Neural progenitor cell (in vitro differentiated cells): ENCODE data around the gene OR10A2. TPM values are rescaled to one million over a fixed set of nuclear protein-coding genes. Genes with fewer than 3 reads are reported as not detected.

Source experiments
- DNase-seq: peaks from one replicate; pipeline ENCODE4 v3.0.0-alpha.2; 2016; ENCODE audit warnings: low spot score
- H2AFZ ChIP-seq: fragments of 200-600 bp; sonication (generic); replicated peaks from 2 replicates; pipeline ENCODE4 v1.6.1; 2016; ENCODE audit warnings: antibody characterized with exemption
- H3F3A ChIP-seq: fragments of 200-600 bp; sonication (generic); 2 replicates; pipeline ENCODE4 v1.6.1; 2016; ENCODE audit warnings: antibody characterized with exemption, low read depth
- H3K27ac ChIP-seq: fragments of 200-600 bp; sonication (generic); 2 replicates; pipeline ENCODE4 v1.5.1; 2016; ENCODE audit warnings: mild to moderate bottlenecking
- H3K27me3 ChIP-seq: fragments of 200-600 bp; sonication (generic); 2 replicates; pipeline ENCODE4 v1.6.1; 2016; ENCODE audit warnings: mild to moderate bottlenecking, moderate library complexity
- H3K36me3 ChIP-seq: fragments of 200-600 bp; sonication (generic); 2 replicates; pipeline ENCODE4 v1.5.1; 2016
- H3K4me1 ChIP-seq: fragments of 200-600 bp; sonication (generic); 2 replicates; pipeline ENCODE4 v1.6.1; 2016; ENCODE audit warnings: mixed run types
- H3K4me2 ChIP-seq: fragments of 200-600 bp; sonication (generic); 2 replicates; pipeline ENCODE4 v1.6.1; 2016
- H3K4me3 ChIP-seq: fragments of 200-600 bp; sonication (generic); 2 replicates; pipeline ENCODE4 v1.5.1; 2016
- H3K79me2 ChIP-seq: fragments of 200-600 bp; sonication (generic); 2 replicates; pipeline ENCODE4 v1.6.1; 2016; ENCODE audit warnings: low read depth
- H3K9ac ChIP-seq: fragments of 200-600 bp; sonication (generic); 2 replicates; pipeline ENCODE4 v1.6.1; 2016
- H3K9me3 ChIP-seq: fragments of 200-600 bp; sonication (generic); 2 replicates; pipeline ENCODE4 v1.5.1; 2016; ENCODE audit warnings: low read depth
- H4K20me1 ChIP-seq: fragments of 200-600 bp; sonication (generic); 2 replicates; pipeline ENCODE4 v1.6.1; 2016; ENCODE audit warnings: low read depth
- H3K27ac Mint-ChIP-seq: 3 replicates; pipeline ENCODE4 v1.8.0; 2021; ENCODE audit warnings: mixed read lengths
- H3K27me3 Mint-ChIP-seq: 2 replicates; pipeline ENCODE4 v1.8.0; 2022; ENCODE audit warnings: low read depth, mild to moderate bottlenecking, inconsistent platforms, moderate library complexity, mixed read lengths; ENCODE audit not compliant: insufficient read depth
- H3K36me3 Mint-ChIP-seq: 3 replicates; pipeline ENCODE4 v1.8.0; 2021; ENCODE audit warnings: mixed read lengths
- H3K4me1 Mint-ChIP-seq: 3 replicates; pipeline ENCODE4 v1.8.0; 2021; ENCODE audit warnings: mixed read lengths
- H3K4me3 Mint-ChIP-seq: 3 replicates; pipeline ENCODE4 v1.8.0; 2021; ENCODE audit warnings: mild to moderate bottlenecking, moderate library complexity, mixed read lengths
- H3K9me3 Mint-ChIP-seq: 3 replicates; pipeline ENCODE4 v1.8.0; 2020; ENCODE audit warnings: mixed read lengths
- CTCF ChIP-seq: fragments of 200-600 bp; sonication (generic); IDR thresholded peaks from 2 replicates; pipeline ENCODE4 v1.5.1; 2017; ENCODE audit warnings: antibody characterized with exemption, mild to moderate bottlenecking
- EZH2 ChIP-seq: fragments of 200-600 bp; sonication (generic); IDR thresholded peaks from 2 replicates; pipeline ENCODE4 v1.6.1; 2017; ENCODE audit warnings: antibody characterized with exemption, mild to moderate bottlenecking, moderate library complexity
- EZH2phosphoT487 ChIP-seq: fragments of 200-600 bp; sonication (generic); IDR thresholded peaks from 2 replicates; pipeline ENCODE4 v1.6.1; 2017; ENCODE audit warnings: antibody characterized with exemption
- total RNA-seq: library from RNA; depleted of rRNA; stranded (reverse); fragments of >200 nt; gene quantifications from 2 replicates; pipeline ENCODE4 v1.2.3, GENCODE V29; 2015; ENCODE audit warnings: low replicate concordance

Gene OR10A2
- total RNA-seq, 1 donor from 2014 or later = not detected

GRCh38 chr11:6911378-6911777 is 48.5 kb downstream of the OR10A2 start:
- Histone ChIP-seq H3K4me1 (no peaks in the 10 kb centered on the region), H4K20me1 (no peaks in the 10 kb centered on the region), H3K27me3 (no peaks in the 10 kb centered on the region), H3K9ac (no peak overlapping the region), H3K79me2 (no peaks in the 10 kb centered on the region), H3K4me3 (no peak overlapping the region), H3K9me3 (no peaks in the 10 kb centered on the region), H2AFZ (no peak overlapping the region), H3K4me2 (no peak overlapping the region), H3K36me3 (no peaks in the 10 kb centered on the region), H3K27ac (no peak overlapping the region), H3F3A (no peaks in the 10 kb centered on the region)
- TF ChIP-seq CTCF = no peak
- TF ChIP-seq EZH2 = no peak
- TF ChIP-seq EZH2phosphoT487 = no peak
- Mint-ChIP-seq H3K9me3 (no peaks in the 10 kb centered on the region), H3K27me3 (no peaks in the 10 kb centered on the region), H3K4me1 (no peaks in the 10 kb centered on the region), H3K27ac (no peak overlapping the region), H3K36me3 (no peaks in the 10 kb centered on the region), H3K4me3 (no peak overlapping the region)
- no peak for DNase-seq

GRCh38 chr11:6911948-6912347 is 49.1 kb downstream of the OR10A2 start:
- H3K36me3 ChIP-seq = no peaks in the 10 kb centered on the region
- H3K79me2 ChIP-seq = no peaks in the 10 kb centered on the region
- no peaks in the 10 kb centered on the region for H3K4me1 ChIP-seq
- H3K4me3 Mint-ChIP-seq = no peak overlapping the region
- no peak for DNase-seq
- H3K4me1 Mint-ChIP-seq = no peaks in the 10 kb centered on the region
- H4K20me1 ChIP-seq = no peaks in the 10 kb centered on the region
- H2AFZ ChIP-seq = no peak overlapping the region
- H3K4me2 ChIP-seq = no peak overlapping the region
- TF ChIP-seq CTCF = no peak
- no peak for TF ChIP-seq EZH2phosphoT487
- no peak for TF ChIP-seq EZH2
- H3F3A ChIP-seq = no peaks in the 10 kb centered on the region
- H3K27me3 ChIP-seq = no peaks in the 10 kb centered on the region
- H3K27ac Mint-ChIP-seq = no peak overlapping the region
- H3K4me3 ChIP-seq = no peak overlapping the region
- no peak overlapping the region for H3K9ac ChIP-seq
- H3K36me3 Mint-ChIP-seq = no peaks in the 10 kb centered on the region
- no peaks in the 10 kb centered on the region for H3K9me3 Mint-ChIP-seq
- H3K27ac ChIP-seq = no peak overlapping the region
- H3K27me3 Mint-ChIP-seq = no peaks in the 10 kb centered on the region
- no peaks in the 10 kb centered on the region for H3K9me3 ChIP-seq

GRCh38 chr11:6919698-6920097 is 56.8 kb downstream of the OR10A2 start:
- no peak overlapping the region for H3K27ac ChIP-seq
- H3K4me2 ChIP-seq = no peak overlapping the region
- no peaks in the 10 kb centered on the region for H3K9me3 ChIP-seq
- H3K79me2 ChIP-seq = no peaks in the 10 kb centered on the region
- H3K27me3 ChIP-seq = no peaks in the 10 kb centered on the region
- no peaks in the 10 kb centered on the region for H3K36me3 ChIP-seq
- H3K4me3 Mint-ChIP-seq = no peak overlapping the region
- no peaks in the 10 kb centered on the region for H3K27me3 Mint-ChIP-seq
- no peak for DNase-seq
- no peaks in the 10 kb centered on the region for H4K20me1 ChIP-seq
- H3K9me3 Mint-ChIP-seq = no peaks in the 10 kb centered on the region
- no peak overlapping the region for H3K4me3 ChIP-seq
- H2AFZ ChIP-seq = no peak overlapping the region
- H3K9ac ChIP-seq = no peak overlapping the region
- H3F3A ChIP-seq = no peaks in the 10 kb centered on the region
- no peaks in the 10 kb centered on the region for H3K4me1 Mint-ChIP-seq
- H3K4me1 ChIP-seq = no peaks in the 10 kb centered on the region
- TF ChIP-seq CTCF (no peak), EZH2 (no peak), EZH2phosphoT487 (no peak)
- no peaks in the 10 kb centered on the region for H3K36me3 Mint-ChIP-seq
- peak overlapping the region; percentile 35 for H3K27ac Mint-ChIP-seq
